ENCODE results near the gene SHB. TPM values are rescaled to one million over a fixed set of nuclear protein-coding genes. Genes with fewer than 3 reads are reported as not detected.

Gene SHB
- total and polyA plus RNA-seq, 2 donors (not counting 3 experiments of a cell fraction or from before 2014, with no cell fraction given) = 13.4 to 24.9 TPM

DNA sequence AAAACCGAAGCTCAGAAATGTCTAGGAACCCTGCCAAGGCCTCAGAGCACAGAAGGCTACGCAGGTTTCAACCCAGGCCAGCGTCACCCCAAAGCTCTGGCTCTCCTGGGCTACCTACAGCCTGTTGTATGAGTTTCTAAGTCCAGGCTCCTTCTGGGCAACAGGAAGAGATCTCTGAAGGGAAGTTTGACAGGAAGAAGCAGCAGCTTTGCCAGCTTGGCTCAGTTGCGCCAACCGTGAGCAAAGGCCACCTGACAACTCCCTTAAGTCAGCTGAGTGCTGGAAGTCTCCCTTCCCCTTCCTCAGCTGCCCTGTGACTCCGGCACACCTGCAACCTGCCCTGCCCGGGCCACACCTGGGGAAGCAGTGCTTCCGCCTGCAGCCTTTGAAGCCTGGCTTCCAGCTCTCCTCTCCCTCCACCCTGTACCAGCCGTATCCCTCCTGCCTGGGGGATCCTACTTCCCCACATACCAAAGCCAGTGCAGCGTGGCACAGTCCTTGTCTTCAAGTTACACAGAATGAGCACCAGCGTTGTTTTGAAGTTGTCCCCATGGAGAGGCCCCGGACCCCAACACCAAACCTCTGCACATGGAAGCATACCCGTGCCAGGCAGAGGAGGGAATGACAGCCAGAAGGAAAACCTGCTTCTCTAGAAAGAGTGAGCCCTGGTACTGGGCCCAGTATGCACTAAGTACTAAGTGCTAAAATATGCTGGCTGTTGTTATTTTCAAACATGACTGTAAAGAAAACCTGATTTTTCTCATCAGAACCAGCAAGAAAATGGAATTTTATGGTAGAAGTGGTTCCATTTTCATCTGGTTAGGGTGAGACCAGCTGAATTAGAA is 36.5 kb downstream of the SHB start:
- Histone ChIP-seq H3K9me3 (replicated peaks; ENCODE audit: control insufficient read depth, insufficient read depth, low read length) (no peaks in the 10 kb centered on the region), H3K27ac (ENCODE audit: insufficient read depth, low read depth, low read length) (no peak overlapping the region), H4K20me1 (replicated peaks; ENCODE audit: control insufficient read depth, extremely low read depth, insufficient read depth, low read length) (no peaks in the 10 kb centered on the region), H3K36me3 (ENCODE audit: control insufficient read depth in 2 of 2, extremely low read depth in 1 of 2, insufficient read depth in 2 of 2, low read length in 2 of 2) (no peaks in the 10 kb centered on the region), H3K79me2 (ENCODE audit: control insufficient read depth, insufficient read depth, low read length) (peaks cover 77% of the 10 kb centered on the region), H3K9me1 (replicated peaks; ENCODE audit: control insufficient read depth, extremely low read depth, insufficient read depth, low read length) (no peaks in the 10 kb centered on the region), H3K27me3 (ENCODE audit: control insufficient read depth in 2 of 2, insufficient read depth in 2 of 2, low read length in 2 of 2) (no peaks in the 10 kb centered on the region), H3K4me2 (ENCODE audit: insufficient read depth, low read length) (no peak overlapping the region), H3K9ac (replicated peaks; ENCODE audit: extremely low read depth, insufficient read depth, low read length) (no peak overlapping the region), H3K4me3 (replicated peaks in 1 of 3; ENCODE audit: insufficient read depth in 1 of 3, low read depth in 1 of 3, low read length in 3 of 3) (no peak overlapping the region), H3K4me1 (ENCODE audit: control insufficient read depth, extremely low read depth, insufficient read depth, low read length) (peaks cover 34% of the 10 kb centered on the region), H2AFZ (ENCODE audit: low read depth, low read length) (no peak overlapping the region)
- dilution Hi-C loops (cut with MboI; ENCODE audit: extremely low pct_ligation_motif_present, low sequenced_read_pairs) (no loop called here), intact Hi-C loops (cut with micrococcal nuclease) (no loop called here)
- DNase-seq (ENCODE audit: low read depth, low spot score) = peak; percentile 73
- FAIRE-seq = peak; percentile 60
- CTCF ChIA-PET = interaction anchor here (0.7 to 2.8 kb wide), 5 partner anchors 21 to 119 kb away, joined by 3 to 12 read pairs (median 3); no protein-coding TSS in a partner anchor
- BruUV-seq (replicated peaks) = no TSS peak
- POLR2A ChIA-PET = no interaction called here
- TF ChIP-seq GATA2 (IDR thresholded peaks at IDR 0.05; ENCODE audit: insufficient read depth, insufficient read length, low read depth, low read length) = no peak
- TF ChIP-seq, protein P1, sequence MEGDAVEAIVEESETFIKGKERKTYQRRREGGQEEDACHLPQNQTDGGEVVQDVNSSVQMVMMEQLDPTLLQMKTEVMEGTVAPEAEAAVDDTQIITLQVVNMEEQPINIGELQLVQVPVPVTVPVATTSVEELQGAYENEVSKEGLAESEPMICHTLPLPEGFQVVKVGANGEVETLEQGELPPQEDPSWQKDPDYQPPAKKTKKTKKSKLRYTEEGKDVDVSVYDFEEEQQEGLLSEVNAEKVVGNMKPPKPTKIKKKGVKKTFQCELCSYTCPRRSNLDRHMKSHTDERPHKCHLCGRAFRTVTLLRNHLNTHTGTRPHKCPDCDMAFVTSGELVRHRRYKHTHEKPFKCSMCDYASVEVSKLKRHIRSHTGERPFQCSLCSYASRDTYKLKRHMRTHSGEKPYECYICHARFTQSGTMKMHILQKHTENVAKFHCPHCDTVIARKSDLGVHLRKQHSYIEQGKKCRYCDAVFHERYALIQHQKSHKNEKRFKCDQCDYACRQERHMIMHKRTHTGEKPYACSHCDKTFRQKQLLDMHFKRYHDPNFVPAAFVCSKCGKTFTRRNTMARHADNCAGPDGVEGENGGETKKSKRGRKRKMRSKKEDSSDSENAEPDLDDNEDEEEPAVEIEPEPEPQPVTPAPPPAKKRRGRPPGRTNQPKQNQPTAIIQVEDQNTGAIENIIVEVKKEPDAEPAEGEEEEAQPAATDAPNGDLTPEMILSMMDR (IDR thresholded peaks at IDR 0.05; ENCODE audit: extremely low read depth in 1 of 2, insufficient read depth in 1 of 2, low read depth in 1 of 2, low read length in 2 of 2) = no peak
- no peak for TF ChIP-seq MYC (IDR thresholded peaks at IDR 0.05; ENCODE audit: low read depth, low read length)
- TF ChIP-seq POLR2AphosphoS5 (IDR thresholded peaks at IDR 0.05; ENCODE audit: insufficient read depth, low read depth, low read length) = no peak
- no peak for TF ChIP-seq POLR2A (IDR thresholded peaks at IDR 0.05; ENCODE audit: low read depth, low read length)
- no peak for TF ChIP-seq EZH2 (IDR thresholded peaks at IDR 0.05; ENCODE audit: borderline replicate concordance, low read depth, low read length, severe bottlenecking)
- TF ChIP-seq FOS (IDR thresholded peaks at IDR 0.05; ENCODE audit: borderline replicate concordance, insufficient read depth, low read length) = no peak
- TF ChIP-seq, protein P2, sequence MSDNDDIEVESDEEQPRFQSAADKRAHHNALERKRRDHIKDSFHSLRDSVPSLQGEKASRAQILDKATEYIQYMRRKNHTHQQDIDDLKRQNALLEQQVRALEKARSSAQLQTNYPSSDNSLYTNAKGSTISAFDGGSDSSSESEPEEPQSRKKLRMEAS (IDR thresholded peaks at IDR 0.05; ENCODE audit: insufficient read depth, insufficient read length) = no peak
- TF ChIP-seq JUN (IDR thresholded peaks at IDR 0.05; ENCODE audit: borderline replicate concordance, insufficient read depth, insufficient read length, low read depth) = no peak

Measured in endothelial cell of umbilical vein (primary cell).